Mucosa of gallbladder (tissue), 1 donor: ENCODE data around the gene LAMB1. TPM values are rescaled to one million over a fixed set of nuclear protein-coding genes. Genes with fewer than 3 reads are reported as not detected.
"Not testable (repeated sequence)": the region's sequence is repeated elsewhere in the genome, so short reads cannot be mapped to it uniquely, and the experiment has no call there.

ENCODE experiments used
- DNase-seq: peaks from one replicate; pipeline ENCODE4 v3.0.0-alpha.2; 2020; ENCODE audit warnings: low spot score
- total RNA-seq: library from RNA; stranded (reverse); gene quantifications from one replicate; pipeline ENCODE4 v1.2.1, GENCODE V29; 2021
- donor health status: DM: no; HTN: no; CAD: no.

Gene LAMB1
- total RNA-seq, 1 donor from 2014 or later: 89.4 TPM

GRCh38 chr7:107917763-107918651 lies 85.0 kb downstream of the LAMB1 start:
- no peak for DNase-seq

- DNase-seq: no peak
These were observed 87.4 kb downstream of the LAMB1 start for GRCh38 chr7:107915541-107915940.

- no peak for DNase-seq
These were observed 88.1 kb downstream of the LAMB1 start for GRCh38 chr7:107914831-107915230.

GRCh38 chr7:107913851-107914250 lies 89.1 kb downstream of the LAMB1 start:
- DNase-seq: no peak

GRCh38 chr7:107911981-107912380 lies 91.0 kb downstream of the LAMB1 start:
- no peak for DNase-seq

GRCh38 chr7:107909445-107909844 lies 93.5 kb downstream of the LAMB1 start:
- no peak for DNase-seq

GRCh38 chr7:107907790-107908189 lies 95.2 kb downstream of the LAMB1 start:
- no peak for DNase-seq

- DNase-seq: no peak
These were observed 100.6 kb downstream of the LAMB1 start for GRCh38 chr7:107902381-107902780.

GRCh38 chr7:107900496-107901015 lies 102.4 kb downstream of the LAMB1 start:
- no peak for DNase-seq

- no peak for DNase-seq
These were observed 103.9 kb downstream of the LAMB1 start for GRCh38 chr7:107898997-107899594.

GRCh38 chr7:107892367-107892741 lies 110.6 kb downstream of the LAMB1 start:
- DNase-seq: not testable (repeated sequence)

GRCh38 chr7:107891636-107892366 lies 111.2 kb downstream of the LAMB1 start:
- DNase-seq: no peak

- DNase-seq: peak; percentile 94
These were observed 111.9 kb downstream of the LAMB1 start, which contains the start of gene DLD for GRCh38 chr7:107890962-107891635. TSS of gene DLD (plus strand) at chr7:107891183. CDS start at chr7:107891251, 68 bp downstream.

GRCh38 chr7:107890493-107890961 lies 112.4 kb downstream of the LAMB1 start:
- DNase-seq: no peak

GRCh38 chr7:107889992-107890391 lies 113.0 kb downstream of the LAMB1 start:
- no peak for DNase-seq

GRCh38 chr7:107887827-107888226 lies 115.1 kb downstream of the LAMB1 start:
- DNase-seq: not testable (repeated sequence)

- DNase-seq: no peak
These were observed 118.7 kb downstream of the LAMB1 start for GRCh38 chr7:107884066-107884818.

GRCh38 chr7:107882766-107883165 lies 120.2 kb downstream of the LAMB1 start:
- DNase-seq: no peak

GRCh38 chr7:107879400-107880035 lies 123.4 kb downstream of the LAMB1 start:
- peak; percentile 47 for DNase-seq

- no peak for DNase-seq
These were observed 124.3 kb downstream of the LAMB1 start for GRCh38 chr7:107878636-107879035.
